Ovary (tissue), 9 donors: ENCODE data around the gene PRLH. TPM values are rescaled to one million over a fixed set of nuclear protein-coding genes. Genes with fewer than 3 reads are reported as not detected.
"Not testable (repeated sequence)": the region's sequence is repeated elsewhere in the genome, so short reads cannot be mapped to it uniquely, and the experiment has no call there.

Experiments
- DNase-seq, 5 donors: peaks; one replicate each; pipeline ENCODE4 v3.0.0-alpha.2; 2019 to 2020
- H3K27ac ChIP-seq, 2 donors: fragments of 200-600 bp; one replicate each; pipeline versions ENCODE4 v1.5.1 to v1.8.0; 2019 to 2022
- H3K27me3 ChIP-seq: fragments of 200-600 bp; one replicate; pipeline ENCODE4 v1.8.0; 2022
- H3K36me3 ChIP-seq: fragments of 200-600 bp; sonication (generic); one replicate; pipeline ENCODE4 v1.5.1; 2019
- H3K4me1 ChIP-seq: one replicate; pipeline ENCODE4 v1.8.1; 2013; ENCODE audit warnings: mild to moderate bottlenecking, moderate library complexity; ENCODE audit not compliant: insufficient read depth
- H3K4me3 ChIP-seq: fragments of 200-600 bp; sonication (generic); one replicate; pipeline ENCODE4 v1.5.1; 2017
- H3K9me3 ChIP-seq, 2 donors: fragments of 200-600 bp in 1 of 2; sonication (generic) in 1 of 2; one replicate each; pipeline versions ENCODE4 v1.5.1 to v1.8.1; 2013 to 2019; ENCODE audit warnings: mild to moderate bottlenecking in 1 of 2, moderate library complexity in 1 of 2
- EP300 ChIP-seq: sonication (generic); formaldehyde crosslinking; IDR thresholded peaks from one replicate; pipeline ENCODE4 v1.6.1; 2017; ENCODE audit warnings: antibody characterized with exemption
- POLR2A ChIP-seq: fragments of 450-650 bp; IDR thresholded peaks from one replicate; pipeline ENCODE4 v1.6.1; 2017; ENCODE audit warnings: antibody characterized with exemption, mild to moderate bottlenecking, moderate library complexity
- WGBS, 3 donors: extraction: QIAGEN DNeasy Blood & Tissue Kit in 1 of 3; methylation state at CpG; one replicate each; pipeline versions ENCODE4 v1.1.5 to v1.1.7; 2013 to 2017; 5-methylcytosine and 5-hydroxymethylcytosine counted together
- intact Hi-C, 4 donors: fragments of 100-400 bp; cut with DNase I; formaldehyde crosslinking; loops; one replicate each; pipeline versions ENCODE4 v1.11.0 to v1.15.1; 2022 to 2023
- polyA plus RNA-seq, 2 donors: library from polyadenylated mRNA; stranded (reverse); fragments of 200-250 nt in 1 of 2; fragments of 350-450 nt in 1 of 2; fragmentation: Illumina TruSeq in 1 of 2; extraction: RNeasy Lipid Tissue Mini Kit (QIAGEN cat#74804) in 1 of 2; gene quantifications; one replicate each; pipeline ENCODE4 v1.2.3, GENCODE V29; 2013 to 2014
- total RNA-seq, 7 donors: library from RNA; depleted of rRNA in 2 of 7; stranded (reverse); fragments of >200 nt in 2 of 7; fragmentation: NEBNext Ultra II Directional in 3 of 7; extraction: Animal tissue kit (Norgen Biotek cat#: 25700) in 3 of 7; gene quantifications; one replicate each; pipeline versions ENCODE4 v1.1.0 to v1.2.4, GENCODE V29; 2016 to 2023
- TF ChIP-seq, protein P1 (sequence below), 3 donors: fragments of 450-650 bp in 2 of 3; fragments of 200-600 bp in 1 of 3; IDR thresholded peaks; one replicate each; pipeline versions ENCODE4 v1.5.1 to v1.8.0; 2016 to 2022; ENCODE audit warnings: antibody characterized with exemption in 3 of 3, mild to moderate bottlenecking in 1 of 3
- donor health status: DM: no; HTN: no; CAD: no; lungs with moderate emphysema.
- donor health status: DM: no; HTN: no; CAD: no.
- donor health status: Bipolar disorder and iron deficiency.
- donor health status: DM: yes; HTN: yes; CAD: no.
- donor health status: DM: no; HTN: no; CAD: no.
- donor health status: DM: yes; HTN: yes; CAD: no.

PRLH gene
- total and polyA plus RNA-seq, 9 donors, result not detected

DNA sequence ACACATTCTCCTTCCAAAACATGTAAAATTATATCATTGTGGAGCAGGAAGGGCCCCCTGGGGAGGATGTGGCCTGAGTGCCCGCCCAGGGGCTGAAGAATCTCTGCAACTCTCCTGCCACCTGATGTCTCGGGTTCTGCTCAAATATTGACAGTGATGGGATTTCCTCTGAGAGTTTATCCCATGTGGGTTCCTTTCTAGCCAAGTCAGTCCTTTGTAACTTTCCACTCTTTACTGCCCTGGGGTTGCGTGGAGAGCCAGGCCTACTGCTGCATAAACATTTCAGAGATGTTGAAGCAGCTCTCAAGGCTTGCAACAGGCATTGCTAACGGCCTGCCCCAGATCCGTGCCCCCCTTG is 28.1 kb downstream of the PRLH start:
- WGBS, 3 donors, result 79 to 80% (median 79%) methylated on average over 5 of the region's 5 CpGs
- Histone ChIP-seq H3K9me3 (no peaks in the 10 kb centered on the region), H3K27ac (no peak overlapping the region), H3K4me3 (no peak overlapping the region), H3K27me3 (no peaks in the 10 kb centered on the region), H3K4me1 (peaks cover 2% of the 10 kb centered on the region), H3K36me3 (no peaks in the 10 kb centered on the region)
- intact Hi-C loops, result loop anchor here in 1 of 4 donors (5.0 kb wide), 1 partner anchor 153 kb away; no protein-coding TSS in a partner anchor
- DNase-seq, result peak in 1 of 5 donors; percentile 2
- TF ChIP-seq, protein P1, sequence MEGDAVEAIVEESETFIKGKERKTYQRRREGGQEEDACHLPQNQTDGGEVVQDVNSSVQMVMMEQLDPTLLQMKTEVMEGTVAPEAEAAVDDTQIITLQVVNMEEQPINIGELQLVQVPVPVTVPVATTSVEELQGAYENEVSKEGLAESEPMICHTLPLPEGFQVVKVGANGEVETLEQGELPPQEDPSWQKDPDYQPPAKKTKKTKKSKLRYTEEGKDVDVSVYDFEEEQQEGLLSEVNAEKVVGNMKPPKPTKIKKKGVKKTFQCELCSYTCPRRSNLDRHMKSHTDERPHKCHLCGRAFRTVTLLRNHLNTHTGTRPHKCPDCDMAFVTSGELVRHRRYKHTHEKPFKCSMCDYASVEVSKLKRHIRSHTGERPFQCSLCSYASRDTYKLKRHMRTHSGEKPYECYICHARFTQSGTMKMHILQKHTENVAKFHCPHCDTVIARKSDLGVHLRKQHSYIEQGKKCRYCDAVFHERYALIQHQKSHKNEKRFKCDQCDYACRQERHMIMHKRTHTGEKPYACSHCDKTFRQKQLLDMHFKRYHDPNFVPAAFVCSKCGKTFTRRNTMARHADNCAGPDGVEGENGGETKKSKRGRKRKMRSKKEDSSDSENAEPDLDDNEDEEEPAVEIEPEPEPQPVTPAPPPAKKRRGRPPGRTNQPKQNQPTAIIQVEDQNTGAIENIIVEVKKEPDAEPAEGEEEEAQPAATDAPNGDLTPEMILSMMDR (IDR thresholded peaks at IDR 0.05), result no peak
- TF ChIP-seq POLR2A, result no peak
- TF ChIP-seq EP300, result no peak

DNA sequence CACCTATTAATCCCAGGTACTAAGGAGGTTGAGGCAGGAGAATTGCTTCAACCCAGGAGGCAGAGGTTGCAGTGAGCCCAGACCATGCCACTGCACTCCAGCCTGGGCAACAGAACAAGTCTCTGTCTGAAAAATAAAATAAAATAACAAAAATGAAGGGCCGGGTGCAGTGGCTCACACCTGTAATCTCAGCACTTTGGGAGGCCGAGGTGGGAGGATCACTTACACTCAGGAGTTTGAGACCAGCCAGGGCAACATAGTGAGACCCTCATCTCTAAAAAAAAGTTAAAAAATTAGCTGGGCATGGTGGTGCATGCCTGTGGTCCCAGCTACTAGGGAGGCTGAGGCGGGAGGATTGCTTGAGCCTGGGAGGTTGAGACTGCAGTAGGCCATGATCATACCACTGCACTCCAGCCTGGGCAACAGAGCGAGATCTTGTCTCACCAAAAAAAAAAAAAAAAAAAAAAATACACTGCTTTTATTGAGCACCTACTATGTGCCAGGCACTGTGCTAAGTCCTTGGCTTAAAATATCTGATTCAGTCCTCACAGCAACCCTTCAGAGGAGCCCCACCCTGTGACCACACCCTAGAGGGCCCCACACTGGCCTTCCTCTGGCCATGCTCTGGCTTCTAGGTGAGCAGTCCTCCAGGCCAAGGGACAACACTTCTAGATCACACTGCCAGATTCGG is 29.6 kb downstream of the PRLH start:
- H3K27ac ChIP-seq, intact Hi-C loops, DNase-seq, H3K27me3 ChIP-seq, H3K9me3 ChIP-seq, H3K4me3 ChIP-seq, H3K36me3 ChIP-seq, H3K4me1 ChIP-seq: not testable (repeated sequence)
- WGBS, 3 donors, result 95 to 96% (median 95%) methylated on average over 5 of the region's 5 CpGs

DNA sequence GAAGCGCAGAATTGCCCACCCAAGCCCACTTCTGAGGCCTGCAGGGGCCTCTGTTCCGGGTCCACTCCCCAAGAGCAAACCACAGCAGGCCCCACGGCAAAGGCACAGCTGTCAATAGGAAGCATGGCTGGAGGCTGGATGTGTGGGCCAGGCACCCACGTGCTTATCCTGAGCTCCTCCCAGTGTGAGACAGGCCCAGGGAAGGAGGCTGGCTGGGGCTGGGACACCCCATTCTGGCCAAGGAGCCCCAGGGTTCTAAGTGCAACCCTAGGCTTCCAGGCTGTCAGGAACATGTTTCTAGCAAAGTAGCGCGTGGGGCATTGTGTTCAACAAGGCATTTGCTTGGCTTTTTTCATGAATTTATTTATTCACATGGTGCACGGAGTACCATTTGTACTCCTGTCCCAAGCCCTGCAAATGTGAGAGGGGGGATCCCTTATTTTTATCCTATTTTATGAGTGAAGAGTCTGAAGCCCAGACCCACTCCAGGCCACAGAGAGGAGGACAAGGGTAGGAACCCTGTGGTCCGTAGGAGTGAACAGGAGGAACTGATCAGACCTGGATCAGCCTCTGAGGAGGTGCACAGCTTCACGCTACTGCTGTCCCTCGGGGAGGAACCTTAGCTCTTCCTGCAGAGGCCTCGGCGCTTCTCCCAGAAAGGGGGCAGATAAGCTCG is 30.3 kb downstream of the PRLH start:
- DNase-seq, result peak in 2 of 5 donors; percentile 14 to 18
- no peaks in the 10 kb centered on the region for H3K27me3 ChIP-seq
- no peaks in the 10 kb centered on the region for H3K4me1 ChIP-seq
- H3K27ac ChIP-seq, result no peak overlapping the region
- intact Hi-C loops, result no loop called here
- WGBS, 3 donors, result 85 to 87% (median 87%) methylated on average over 13 of the region's 13 CpGs
- H3K9me3 ChIP-seq, result no peaks in the 10 kb centered on the region
- TF ChIP-seq, protein P1 (IDR thresholded peaks at IDR 0.05), result no peak
- TF ChIP-seq POLR2A (no peak), EP300 (no peak)
- no peak overlapping the region for H3K4me3 ChIP-seq
- no peaks in the 10 kb centered on the region for H3K36me3 ChIP-seq

DNA sequence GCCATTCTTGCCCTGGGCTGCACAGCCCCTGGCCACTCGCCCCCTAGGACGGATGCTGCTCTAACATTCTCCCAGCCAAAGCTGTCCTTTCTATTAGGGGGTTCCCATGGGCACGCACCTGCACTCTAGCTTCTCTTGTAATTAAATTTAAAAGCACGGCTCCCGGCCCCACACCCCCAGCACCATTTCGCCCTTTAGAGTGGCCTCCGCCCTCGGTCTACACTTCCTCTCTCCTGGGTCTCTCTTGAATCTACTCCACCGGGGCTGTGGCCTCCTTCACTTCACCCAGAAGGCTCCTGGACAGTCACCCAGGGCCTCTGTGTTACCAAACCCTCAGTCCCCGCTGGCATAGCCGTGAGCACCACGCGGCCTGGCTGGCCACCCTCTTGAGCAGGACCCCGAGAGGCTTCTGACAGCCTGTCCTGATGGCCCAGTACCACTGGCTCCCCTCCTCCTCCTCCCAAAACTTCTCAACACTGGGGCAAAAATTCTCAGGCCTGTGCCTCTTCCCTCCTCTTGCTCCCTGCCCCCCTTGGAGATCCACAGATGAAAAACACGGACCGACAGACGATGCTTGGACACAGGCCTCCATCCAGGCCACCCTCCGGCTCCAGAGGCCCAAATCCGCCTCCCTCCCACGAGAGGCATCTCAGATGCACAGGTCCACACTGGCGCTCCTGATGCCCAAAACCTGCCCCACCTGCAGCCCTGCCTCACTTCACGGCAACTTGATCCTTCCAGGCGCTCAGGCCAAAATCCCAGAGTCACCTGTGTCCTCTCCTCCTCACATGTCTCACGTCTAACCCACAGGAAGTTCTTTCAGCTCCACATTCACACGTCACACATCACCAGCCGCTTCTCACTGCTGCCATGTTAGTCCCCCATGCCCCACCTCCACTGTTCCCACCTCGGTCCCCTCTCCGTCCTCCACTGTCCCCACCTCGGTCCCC is 31.1 kb downstream of the PRLH start:
- no peaks in the 10 kb centered on the region for H3K4me1 ChIP-seq

More for the DNA sequence above, 31.1 kb downstream of the PRLH start:
- H3K36me3 ChIP-seq, result no peaks in the 10 kb centered on the region
- no peak overlapping the region for H3K4me3 ChIP-seq
- no peaks in the 10 kb centered on the region for H3K27me3 ChIP-seq
- H3K27ac ChIP-seq, result no peak overlapping the region
- peak in 2 of 5 donors; percentile 18 to 21 for DNase-seq
- 92 to 94% (median 93%) methylated on average over 29 of the region's 29 CpGs for WGBS, 3 donors
- intact Hi-C loops, result no loop called here
- no peaks in the 10 kb centered on the region for H3K9me3 ChIP-seq
- TF ChIP-seq POLR2A, result no peak
- TF ChIP-seq EP300, result no peak
- TF ChIP-seq, protein P1 (IDR thresholded peaks at IDR 0.05), result no peak
